ENCODE measurements around the gene PALM3. TPM values are rescaled to one million over a fixed set of nuclear protein-coding genes. Genes with fewer than 3 reads are reported as not detected.
"Not testable (repeated sequence)": the region's sequence is repeated elsewhere in the genome, so short reads cannot be mapped to it uniquely, and the experiment has no call there.

PALM3 gene
- polyA plus RNA-seq, 3 donors, result 22.4 to 25.8 (median 23.1) TPM

- DNase-seq (ENCODE audit: low read depth in 3 of 3, low spot score in 2 of 3), result no peak
These were observed 661 bp downstream of the PALM3 start for GRCh38 chr19:14061081-14061749.

DNA sequence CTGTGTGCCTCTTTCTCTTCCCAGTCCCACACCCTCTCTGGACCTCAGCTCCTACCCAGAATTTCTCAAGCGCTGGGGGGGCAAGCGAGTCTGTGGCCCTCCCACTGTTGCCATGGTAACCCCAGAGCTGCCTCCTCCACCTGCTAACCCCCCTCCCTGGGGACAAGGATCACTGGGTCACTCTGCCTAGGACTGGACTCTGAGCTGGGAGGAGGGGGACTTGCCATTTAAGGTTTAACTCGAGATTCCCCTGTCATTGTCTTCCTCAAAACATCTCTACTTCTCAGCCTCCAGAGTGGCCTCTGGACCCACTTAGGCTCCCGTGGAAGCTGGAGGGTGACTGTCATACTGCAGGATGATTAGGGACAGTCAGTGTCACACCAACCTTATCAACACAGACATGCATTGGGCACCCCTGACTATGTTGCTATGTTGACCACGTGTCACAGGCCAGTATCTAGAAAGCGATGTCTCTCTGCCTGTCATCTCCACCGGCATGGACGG lies 2.2 kb downstream of the PALM3 start:
- no peak for DNase-seq (ENCODE audit: low read depth in 3 of 3, low spot score in 2 of 3)

DNA sequence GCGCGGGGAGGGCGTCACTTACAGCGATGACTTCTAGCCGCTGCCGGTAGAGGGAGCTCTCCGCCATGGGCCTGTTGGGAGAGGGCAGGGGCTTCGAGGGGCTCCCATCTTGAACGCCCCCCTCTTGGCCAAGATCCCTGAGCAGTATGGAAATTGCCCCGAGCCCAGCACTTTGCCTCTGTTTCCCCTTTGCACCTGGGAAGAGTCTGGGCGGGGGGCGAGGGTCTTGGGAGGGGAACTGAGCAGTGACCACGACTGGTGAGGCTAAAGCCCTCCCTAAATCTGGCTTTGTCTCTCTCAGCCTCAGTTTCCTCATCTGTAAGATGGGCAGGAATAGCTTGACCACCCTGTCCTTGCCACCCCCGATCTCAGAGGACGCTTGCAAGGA lies 2.8 kb downstream of the PALM3 start:
- no peak for DNase-seq (ENCODE audit: low read depth in 3 of 3, low spot score in 2 of 3)

- DNase-seq (ENCODE audit: low read depth in 3 of 3, low spot score in 2 of 3), result no peak
These were observed 3.4 kb downstream of the PALM3 start for GRCh38 chr19:14058182-14059092.

GRCh38 chr19:14056741-14057356 lies 5.0 kb downstream of the PALM3 start:
- no peak for DNase-seq (ENCODE audit: low read depth in 3 of 3, low spot score in 2 of 3)

GRCh38 chr19:14056069-14056666 lies 5.7 kb downstream of the PALM3 start:
- DNase-seq (ENCODE audit: low read depth in 3 of 3, low spot score in 2 of 3), result no peak

GRCh38 chr19:14055396-14055795 lies 6.5 kb downstream of the PALM3 start:
- DNase-seq (ENCODE audit: low read depth in 3 of 3, low spot score in 2 of 3), result no peak

DNA sequence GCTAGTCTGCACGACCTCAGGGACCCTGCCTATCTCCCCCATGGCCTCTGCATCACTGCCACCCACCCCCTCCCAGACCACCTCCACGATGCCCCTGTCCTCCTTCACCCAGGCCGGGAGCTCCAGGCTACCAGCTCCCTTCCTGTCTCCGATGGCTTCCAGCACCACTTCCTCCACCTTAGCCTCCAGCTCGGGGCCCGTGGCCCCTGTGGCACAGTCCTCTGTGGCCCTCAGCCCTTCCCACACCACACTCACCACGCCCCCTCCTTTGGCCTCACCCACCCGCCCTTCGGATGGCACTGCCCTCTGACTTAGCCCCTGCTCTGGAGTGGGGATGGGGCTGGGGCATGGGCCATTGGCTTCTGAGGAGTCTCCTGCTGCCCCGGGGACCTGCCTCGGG lies 7.2 kb downstream of the PALM3 start:
- no peak for DNase-seq (ENCODE audit: low read depth in 3 of 3, low spot score in 2 of 3)

DNA sequence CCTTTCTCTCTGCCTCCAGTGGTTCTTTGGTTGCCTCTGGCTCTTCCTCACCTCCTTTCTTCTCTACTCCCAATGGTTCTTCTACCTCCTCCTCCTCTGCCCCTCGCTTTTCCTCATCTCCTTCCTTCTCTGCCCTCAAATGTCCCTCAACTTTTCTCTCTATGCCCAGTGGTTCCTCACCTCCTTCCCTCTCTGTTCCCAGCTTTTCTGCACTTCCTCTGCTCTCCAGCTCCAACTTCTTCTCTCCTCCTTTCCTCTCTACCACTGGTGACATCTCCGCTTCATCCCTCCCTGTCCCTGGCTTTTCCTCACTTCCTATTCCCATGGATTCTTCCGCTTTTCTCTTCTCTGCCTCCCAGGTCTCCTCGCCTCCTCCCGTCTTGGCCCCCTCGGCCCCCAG lies 7.8 kb downstream of the PALM3 start:
- DNase-seq (ENCODE audit: low read depth in 3 of 3, low spot score in 2 of 3), result no peak

GRCh38 chr19:14053500-14053899 lies 8.4 kb downstream of the PALM3 start:
- no peak for DNase-seq (ENCODE audit: low read depth in 3 of 3, low spot score in 2 of 3)

DNA sequence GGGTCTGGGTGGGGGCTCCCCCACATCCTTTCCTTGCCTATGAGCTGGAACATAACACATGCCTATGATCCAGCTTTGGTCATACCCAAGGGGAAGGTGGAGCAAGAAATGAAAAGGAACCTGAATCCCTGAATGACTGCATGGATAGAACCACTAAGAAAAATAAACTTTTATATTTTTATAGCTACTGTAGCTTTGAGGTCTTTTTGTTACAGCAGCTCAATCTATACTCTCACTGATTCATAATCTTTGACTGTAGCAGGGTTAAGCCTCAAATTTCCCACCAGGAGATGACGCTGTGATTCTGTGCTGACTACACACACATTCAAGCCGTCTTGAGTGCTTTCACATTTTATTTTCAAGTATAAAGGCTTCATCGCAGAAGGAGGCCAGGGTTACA lies 8.8 kb downstream of the PALM3 start:
- DNase-seq (ENCODE audit: low read depth in 3 of 3, low spot score in 2 of 3), result no peak

- DNase-seq (ENCODE audit: low read depth in 3 of 3, low spot score in 2 of 3), result no peak
These were observed 9.4 kb downstream of the PALM3 start for GRCh38 chr19:14052470-14052869.

DNA sequence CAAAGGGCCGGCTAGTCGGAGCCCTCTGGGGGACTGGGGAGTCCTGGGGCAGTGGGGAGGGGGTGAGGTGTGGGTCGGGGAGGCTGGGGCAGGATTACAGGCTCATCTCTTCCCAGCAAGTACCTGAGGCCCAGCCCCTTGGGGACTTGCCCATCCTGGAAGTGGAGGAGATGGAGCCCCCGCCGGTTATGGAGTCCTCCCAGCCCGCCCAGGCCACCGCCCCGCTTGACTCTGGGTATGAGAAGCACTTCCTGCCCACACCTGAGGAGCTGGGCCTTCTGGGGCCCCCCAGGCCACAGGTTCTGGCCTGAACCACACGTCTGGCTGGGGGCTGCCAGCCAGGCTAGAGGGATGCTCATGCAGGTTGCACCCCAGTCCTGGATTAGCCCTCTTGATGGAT lies 9.9 kb downstream of the PALM3 start:
- DNase-seq (ENCODE audit: low read depth in 3 of 3, low spot score in 2 of 3), result no peak

- DNase-seq (ENCODE audit: low read depth in 3 of 3, low spot score in 2 of 3), result not testable (repeated sequence)
These were observed 10.9 kb downstream of the PALM3 start for GRCh38 chr19:14050961-14051360.

DNA sequence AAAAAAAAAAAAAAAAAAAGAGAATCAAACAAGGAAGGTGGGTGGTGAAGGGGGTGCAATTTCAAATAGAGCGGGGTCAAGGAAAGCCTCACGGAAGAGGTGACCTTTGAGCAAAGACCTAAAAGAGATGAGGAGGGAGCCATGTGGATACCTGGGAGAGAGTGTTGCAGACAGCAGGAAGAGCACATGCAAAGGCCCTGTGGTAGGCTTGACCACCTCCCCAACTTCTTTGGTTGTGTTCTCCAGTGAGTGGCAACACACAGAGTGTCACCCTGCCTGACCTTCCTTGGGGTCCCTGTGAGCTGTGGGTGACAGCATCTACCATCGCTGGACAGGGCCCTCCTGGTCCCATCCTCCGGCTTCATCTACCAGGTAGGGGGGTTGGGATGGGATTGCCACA lies 11.4 kb downstream of the PALM3 start:
- no peak for DNase-seq (ENCODE audit: low read depth in 3 of 3, low spot score in 2 of 3)

DNA sequence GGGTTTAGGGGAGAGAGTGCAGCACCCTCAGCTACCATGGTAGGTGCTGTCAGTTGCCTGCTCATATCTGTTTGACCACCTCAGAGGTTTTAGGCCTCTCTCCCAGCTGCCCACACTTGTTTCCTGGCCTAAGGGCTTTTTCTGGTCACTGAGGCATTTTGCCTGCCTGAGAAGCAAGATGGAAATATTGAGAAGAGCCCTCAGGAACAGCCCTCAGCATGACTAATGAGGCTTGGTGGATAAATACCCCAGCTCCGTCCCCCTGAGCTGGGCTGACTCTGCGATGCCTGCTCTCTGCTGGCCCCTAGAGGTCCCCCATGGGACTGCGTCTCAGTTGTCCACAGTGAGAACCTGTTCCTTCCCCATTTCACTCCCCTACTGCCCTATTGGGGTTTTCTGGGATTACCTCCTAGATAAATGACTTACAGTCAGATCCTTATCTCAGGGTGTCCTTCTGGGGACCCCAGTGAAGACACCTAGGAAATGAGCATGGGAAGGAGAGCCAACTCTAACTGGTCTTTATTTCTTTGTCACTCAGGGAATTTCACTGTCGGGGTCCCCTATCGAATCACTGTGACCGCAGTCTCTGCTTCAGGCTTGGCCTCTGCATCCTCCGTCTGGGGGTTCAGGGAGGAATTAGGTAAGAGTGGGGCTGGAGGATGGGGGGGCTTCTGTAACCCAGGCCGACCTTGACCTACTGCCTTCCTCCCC lies 13.3 kb downstream of the PALM3 start:
- DNase-seq (ENCODE audit: low read depth in 3 of 3, low spot score in 2 of 3), result no peak

GRCh38 chr19:14047866-14048265 lies 14.0 kb downstream of the PALM3 start:
- not testable (repeated sequence) for DNase-seq (ENCODE audit: low read depth in 3 of 3, low spot score in 2 of 3)

GRCh38 chr19:14042659-14043608 lies 18.9 kb downstream of the PALM3 start:
- peak in 1 of 3 donors; percentile 69 for DNase-seq (ENCODE audit: low read depth in 3 of 3, low spot score in 2 of 3)

- no peak for DNase-seq (ENCODE audit: low read depth in 3 of 3, low spot score in 2 of 3)
These were observed 22.7 kb downstream of the PALM3 start for GRCh38 chr19:14039181-14039580.

Data from right renal cortex interstitium (tissue), 3 donors.